Measurements from ENCODE around the gene C2orf68. TPM values are rescaled to one million over a fixed set of nuclear protein-coding genes. Genes with fewer than 3 reads are reported as not detected.
"Not testable (repeated sequence)": the region's sequence is repeated elsewhere in the genome, so short reads cannot be mapped to it uniquely, and the experiment has no call there.

Gene C2orf68
- total RNA-seq, 1 donor from 2014 or later: 47.5 TPM

GRCh38 chr2:85595301-85596025 is 16.4 kb downstream of the C2orf68 start, which contains the start of gene RNF181:
Gene RNF181 (plus strand): TSS chr2:85595745. CDS start chr2:85595764, 19 bp downstream.
- TF ChIP-seq, protein P1, sequence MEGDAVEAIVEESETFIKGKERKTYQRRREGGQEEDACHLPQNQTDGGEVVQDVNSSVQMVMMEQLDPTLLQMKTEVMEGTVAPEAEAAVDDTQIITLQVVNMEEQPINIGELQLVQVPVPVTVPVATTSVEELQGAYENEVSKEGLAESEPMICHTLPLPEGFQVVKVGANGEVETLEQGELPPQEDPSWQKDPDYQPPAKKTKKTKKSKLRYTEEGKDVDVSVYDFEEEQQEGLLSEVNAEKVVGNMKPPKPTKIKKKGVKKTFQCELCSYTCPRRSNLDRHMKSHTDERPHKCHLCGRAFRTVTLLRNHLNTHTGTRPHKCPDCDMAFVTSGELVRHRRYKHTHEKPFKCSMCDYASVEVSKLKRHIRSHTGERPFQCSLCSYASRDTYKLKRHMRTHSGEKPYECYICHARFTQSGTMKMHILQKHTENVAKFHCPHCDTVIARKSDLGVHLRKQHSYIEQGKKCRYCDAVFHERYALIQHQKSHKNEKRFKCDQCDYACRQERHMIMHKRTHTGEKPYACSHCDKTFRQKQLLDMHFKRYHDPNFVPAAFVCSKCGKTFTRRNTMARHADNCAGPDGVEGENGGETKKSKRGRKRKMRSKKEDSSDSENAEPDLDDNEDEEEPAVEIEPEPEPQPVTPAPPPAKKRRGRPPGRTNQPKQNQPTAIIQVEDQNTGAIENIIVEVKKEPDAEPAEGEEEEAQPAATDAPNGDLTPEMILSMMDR (IDR thresholded peaks at IDR 0.05; ENCODE audit: unreplicated experiment): no peak
- Mint-ChIP-seq H3K27me3 (ENCODE audit: unreplicated experiment) (peaks cover 26% of the 10 kb centered on the region), H3K4me1 (ENCODE audit: unreplicated experiment) (peaks cover 63% of the 10 kb centered on the region), H3K9me3 (ENCODE audit: unreplicated experiment) (no peaks in the 10 kb centered on the region), H3K36me3 (ENCODE audit: low read depth, unreplicated experiment) (peaks cover 42% of the 10 kb centered on the region), H3K4me3 (ENCODE audit: unreplicated experiment) (peak within 1 kb of the TSS; percentile 98), H3K27ac (ENCODE audit: unreplicated experiment) (peak within 1 kb of the TSS; percentile 94)
- DNase-seq (ENCODE audit: low spot score): peak; percentile 89

DNA sequence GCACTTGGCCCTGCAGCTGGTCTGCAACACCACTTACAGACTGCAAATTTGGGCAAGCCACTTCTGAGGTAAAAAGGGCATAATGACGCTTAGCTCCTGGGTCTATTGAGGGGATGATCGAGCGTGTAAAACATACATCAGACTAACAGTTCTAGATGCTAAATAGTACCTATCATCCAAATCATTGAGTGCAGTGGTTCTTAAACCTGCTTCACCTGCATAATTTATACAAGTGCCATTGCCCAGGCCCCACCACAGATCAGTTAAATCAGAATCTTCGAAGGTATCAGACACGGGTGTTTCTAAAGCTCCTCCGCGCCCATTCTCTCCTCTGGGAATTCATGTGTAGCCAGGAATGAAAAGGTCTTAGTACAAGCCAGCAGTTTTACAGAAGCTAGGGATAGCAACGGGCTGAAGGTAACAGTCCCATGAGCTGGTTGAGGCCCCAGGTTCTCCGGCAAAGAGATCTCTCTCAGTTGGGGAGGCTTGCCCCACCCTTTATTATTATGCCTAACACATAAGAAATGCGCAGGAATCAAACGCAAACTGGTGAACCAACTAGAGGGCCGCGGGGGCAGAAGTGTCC is 17.1 kb downstream of the C2orf68 start:
- H3K9me3 Mint-ChIP-seq (ENCODE audit: unreplicated experiment): no peaks in the 10 kb centered on the region
- peaks cover 47% of the 10 kb centered on the region for H3K36me3 Mint-ChIP-seq (ENCODE audit: low read depth, unreplicated experiment)
- H3K4me1 Mint-ChIP-seq (ENCODE audit: unreplicated experiment): peaks cover 70% of the 10 kb centered on the region
- TF ChIP-seq, protein P1 (IDR thresholded peaks at IDR 0.05; ENCODE audit: unreplicated experiment): no peak
- peak overlapping the region; percentile 94 for H3K27ac Mint-ChIP-seq (ENCODE audit: unreplicated experiment)
- H3K4me3 Mint-ChIP-seq (ENCODE audit: unreplicated experiment): peak overlapping the region; percentile 98
- DNase-seq (ENCODE audit: low spot score): no peak
- H3K27me3 Mint-ChIP-seq (ENCODE audit: unreplicated experiment): peaks cover 23% of the 10 kb centered on the region

- no peak overlapping the region for H3K27ac Mint-ChIP-seq (ENCODE audit: unreplicated experiment)
- TF ChIP-seq, protein P1 (IDR thresholded peaks at IDR 0.05; ENCODE audit: unreplicated experiment): no peak
- peaks cover 25% of the 10 kb centered on the region for H3K27me3 Mint-ChIP-seq (ENCODE audit: unreplicated experiment)
- DNase-seq (ENCODE audit: low spot score): no peak
- peak overlapping the region; percentile 51 for H3K4me3 Mint-ChIP-seq (ENCODE audit: unreplicated experiment)
- H3K4me1 Mint-ChIP-seq (ENCODE audit: unreplicated experiment): peaks cover 81% of the 10 kb centered on the region
- peaks cover 47% of the 10 kb centered on the region for H3K36me3 Mint-ChIP-seq (ENCODE audit: low read depth, unreplicated experiment)
- no peaks in the 10 kb centered on the region for H3K9me3 Mint-ChIP-seq (ENCODE audit: unreplicated experiment)
These were observed 18.8 kb downstream of the C2orf68 start for GRCh38 chr2:85593023-85593422.

- H3K9me3 Mint-ChIP-seq (ENCODE audit: unreplicated experiment); H3K4me3 Mint-ChIP-seq (ENCODE audit: unreplicated experiment); DNase-seq (ENCODE audit: low spot score): not testable (repeated sequence)
- peaks cover 88% of the 10 kb centered on the region for H3K4me1 Mint-ChIP-seq (ENCODE audit: unreplicated experiment)
- H3K36me3 Mint-ChIP-seq (ENCODE audit: low read depth, unreplicated experiment): peaks cover 47% of the 10 kb centered on the region
- H3K27ac Mint-ChIP-seq (ENCODE audit: unreplicated experiment): peak overlapping the region; percentile 81
- peaks cover 28% of the 10 kb centered on the region for H3K27me3 Mint-ChIP-seq (ENCODE audit: unreplicated experiment)
These were observed 19.6 kb downstream of the C2orf68 start for GRCh38 chr2:85592299-85592698.

- peak overlapping the region; percentile 100 for H3K27ac Mint-ChIP-seq (ENCODE audit: unreplicated experiment)
- H3K4me1 Mint-ChIP-seq (ENCODE audit: unreplicated experiment): peaks cover 85% of the 10 kb centered on the region
- no peak for DNase-seq (ENCODE audit: low spot score)
- H3K4me3 Mint-ChIP-seq (ENCODE audit: unreplicated experiment): peak overlapping the region; percentile 67
- H3K36me3 Mint-ChIP-seq (ENCODE audit: low read depth, unreplicated experiment): peaks cover 47% of the 10 kb centered on the region
- peaks cover 23% of the 10 kb centered on the region for H3K27me3 Mint-ChIP-seq (ENCODE audit: unreplicated experiment)
- TF ChIP-seq, protein P1 (IDR thresholded peaks at IDR 0.05; ENCODE audit: unreplicated experiment): no peak
- no peaks in the 10 kb centered on the region for H3K9me3 Mint-ChIP-seq (ENCODE audit: unreplicated experiment)
These were observed 20.3 kb downstream of the C2orf68 start for GRCh38 chr2:85591563-85591962.
